HAP-1 (cell line): ENCODE measurements around the gene MICA.
"Not testable (repeated sequence)": the region's sequence is repeated elsewhere in the genome, so short reads cannot be mapped to it uniquely, and the experiment has no call there.

Experiments used
- DNase-seq, 2 experiments: peaks; one replicate each; pipeline ENCODE4 v3.0.0-alpha.2; 2016 to 2020; ENCODE audit warnings: low spot score in 2 of 2
- H3K27me3 ChIP-seq: fragments of 250-450 bp; sonication (Bioruptor Pico); 2 replicates; pipeline ENCODE4 v1.5.1; 2020; ENCODE audit warnings: low read depth, mild to moderate bottlenecking, moderate library complexity
- H3K36me3 ChIP-seq: fragments of 250-450 bp; sonication (Bioruptor Pico); replicated peaks from 2 replicates; pipeline ENCODE4 v1.5.1; 2020; ENCODE audit warnings: mild to moderate bottlenecking
- H3K4me1 ChIP-seq: fragments of 250-450 bp; sonication (Bioruptor Pico); 2 replicates; pipeline ENCODE4 v1.5.1; 2020; ENCODE audit warnings: mild to moderate bottlenecking
- H3K4me3 ChIP-seq: fragments of 250-450 bp; sonication (Bioruptor Pico); 2 replicates; pipeline ENCODE4 v1.5.1; 2020; ENCODE audit warnings: mild to moderate bottlenecking, moderate library complexity
- H3K9me3 ChIP-seq: fragments of 250-450 bp; sonication (Bioruptor Pico); 2 replicates; pipeline ENCODE4 v1.5.1; 2020; ENCODE audit warnings: mild to moderate bottlenecking, moderate library complexity
- in situ Hi-C: fragments of 300-500 bp; cut with MboI; formaldehyde crosslinking; loops from 3 replicates; pipeline ENCODE4 v1.14.3; 2020; ENCODE audit warnings: low sequenced_read_pairs, inconsistent platforms, mixed read lengths

The MICA gene

DNA sequence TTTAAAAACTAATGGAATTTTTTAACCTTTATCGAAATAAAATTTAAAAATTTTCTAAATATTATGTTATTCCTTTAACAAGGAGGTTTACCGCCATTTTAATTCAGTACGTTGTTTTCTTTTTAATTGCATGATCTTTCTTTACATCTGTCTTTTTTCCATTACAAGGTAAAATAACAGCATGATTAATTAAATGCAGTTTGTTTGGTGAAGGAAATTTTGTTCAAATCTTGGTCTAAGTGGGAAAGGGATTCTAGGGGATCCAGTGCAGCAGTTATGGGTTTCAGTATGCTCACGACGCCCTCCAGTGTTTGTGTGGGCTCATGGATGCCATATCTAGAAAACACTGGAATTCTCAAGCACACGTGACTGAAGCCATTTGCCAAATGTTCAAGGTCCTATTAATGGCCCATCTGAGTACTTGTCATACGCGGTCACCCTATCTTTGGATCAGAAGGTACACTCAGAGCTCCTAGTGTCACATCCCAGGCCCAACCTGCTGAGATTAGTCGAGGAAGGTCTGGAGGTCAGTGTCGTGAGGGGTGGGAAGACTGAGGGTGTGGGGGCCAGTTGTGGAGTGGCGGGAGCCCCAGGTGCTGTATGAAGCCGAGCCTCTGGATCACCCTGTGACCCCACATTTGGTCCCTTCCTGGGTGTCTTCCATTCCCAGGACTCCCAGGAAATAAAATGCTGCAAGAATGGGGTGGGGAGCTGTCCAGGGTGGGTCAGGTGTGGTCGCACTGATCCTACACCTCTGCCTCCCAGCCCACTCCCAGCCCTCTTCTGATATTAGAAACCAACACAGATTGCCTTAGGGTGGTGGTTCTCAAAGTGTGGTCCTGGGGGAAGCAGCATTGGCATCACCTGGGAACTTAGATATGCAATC, 14.2 kb upstream of the MICA start:
- DNase-seq, H3K4me1 ChIP-seq, in situ Hi-C loops, H3K27me3 ChIP-seq, H3K36me3 ChIP-seq, H3K4me3 ChIP-seq, H3K9me3 ChIP-seq: not testable (repeated sequence)

DNA sequence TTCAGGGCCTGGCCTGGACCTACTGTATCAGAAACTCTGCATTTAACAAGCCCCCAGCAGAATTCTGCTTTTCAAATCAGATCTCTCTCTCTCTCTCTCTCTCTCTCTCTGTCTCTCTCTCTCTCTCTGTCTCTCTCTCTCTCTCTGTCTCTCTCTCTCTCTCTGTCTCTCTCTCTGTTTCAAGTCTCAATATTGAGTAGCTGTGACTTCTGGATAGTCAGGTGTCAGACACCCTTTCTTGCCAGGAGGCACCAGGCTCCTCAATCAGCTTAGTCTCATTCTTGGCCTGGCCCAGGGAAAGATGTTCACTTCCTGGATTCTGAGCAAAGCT, 13.6 kb upstream of the MICA start:
- in situ Hi-C loops, H3K27me3 ChIP-seq, H3K9me3 ChIP-seq, H3K36me3 ChIP-seq, H3K4me3 ChIP-seq, DNase-seq, H3K4me1 ChIP-seq: not testable (repeated sequence)

DNA sequence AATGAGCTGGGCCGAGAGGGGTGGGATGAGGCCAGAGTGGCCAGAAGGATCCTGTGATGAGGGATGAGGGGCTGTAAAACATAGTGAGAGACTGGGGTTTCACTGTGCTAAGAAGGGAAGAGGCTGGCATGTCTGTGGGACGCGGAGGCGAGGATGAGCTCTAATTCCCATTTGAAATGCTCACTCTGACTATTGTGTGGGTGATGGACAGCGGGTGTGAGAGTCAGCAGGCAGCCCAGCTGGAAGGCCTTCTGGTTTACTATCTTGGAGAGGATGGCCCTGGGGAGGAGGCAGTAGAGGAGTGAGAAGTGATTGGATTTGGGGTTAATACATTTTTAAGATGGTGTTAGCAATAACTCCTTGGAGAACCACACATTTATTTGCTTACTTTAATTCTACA, 9.5 kb upstream of the MICA start:
- no peak for DNase-seq
- H3K4me1 ChIP-seq, result peaks cover 17% of the 10 kb centered on the region
- H3K4me3 ChIP-seq, result no peak overlapping the region
- H3K9me3 ChIP-seq, result no peaks in the 10 kb centered on the region
- no peaks in the 10 kb centered on the region for H3K36me3 ChIP-seq
- in situ Hi-C loops, result no loop called here
- H3K27me3 ChIP-seq, result no peaks in the 10 kb centered on the region

DNA sequence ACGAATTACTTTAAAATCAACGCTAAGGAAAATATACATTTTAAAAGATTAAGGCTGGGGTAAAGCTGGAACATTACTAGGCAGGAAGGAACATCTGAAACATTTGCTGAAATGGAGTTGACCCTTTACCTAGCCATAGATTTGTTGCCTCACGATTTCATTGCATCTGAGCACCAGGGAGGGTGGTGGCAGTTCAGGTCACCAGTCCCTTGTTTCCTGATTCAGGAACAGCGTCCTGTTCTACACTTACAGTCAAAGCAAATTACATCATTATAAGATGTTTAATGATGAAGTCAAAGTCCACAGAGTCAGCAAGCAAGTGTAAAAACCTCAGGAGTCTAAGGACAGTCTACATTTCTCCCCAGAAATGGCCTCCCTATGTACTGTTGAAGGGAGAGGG, 9.0 kb upstream of the MICA start:
- no peak for DNase-seq
- Histone ChIP-seq H3K36me3 (no peaks in the 10 kb centered on the region), H3K9me3 (no peaks in the 10 kb centered on the region), H3K4me1 (peaks cover 19% of the 10 kb centered on the region), H3K27me3 (no peaks in the 10 kb centered on the region), H3K4me3 (no peak overlapping the region)
- in situ Hi-C loops, result no loop called here

DNA sequence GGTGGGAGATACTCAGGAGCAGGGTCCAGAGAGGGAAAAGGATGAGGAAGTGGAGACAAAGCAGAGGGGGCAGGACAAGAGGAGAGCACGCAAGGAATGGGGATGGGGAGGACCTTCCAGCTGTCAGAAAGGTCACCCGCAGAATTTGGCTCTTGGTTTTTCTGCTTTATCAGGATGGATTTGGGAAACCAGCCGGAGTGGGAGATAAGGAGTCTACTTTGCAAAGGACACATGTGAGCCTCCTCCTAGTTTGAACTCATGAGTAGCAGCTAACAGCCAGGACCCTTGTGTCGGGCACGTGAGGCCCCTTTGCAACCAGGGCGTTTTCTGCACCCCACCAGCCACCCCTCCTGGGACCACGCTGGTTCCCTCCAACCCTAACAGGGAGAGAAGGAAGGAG, 7.6 kb upstream of the MICA start:
- no peak for DNase-seq
- H3K36me3 ChIP-seq, result no peaks in the 10 kb centered on the region; the same call in 1 of the 2 replicates
- in situ Hi-C loops, result no loop called here

DNA sequence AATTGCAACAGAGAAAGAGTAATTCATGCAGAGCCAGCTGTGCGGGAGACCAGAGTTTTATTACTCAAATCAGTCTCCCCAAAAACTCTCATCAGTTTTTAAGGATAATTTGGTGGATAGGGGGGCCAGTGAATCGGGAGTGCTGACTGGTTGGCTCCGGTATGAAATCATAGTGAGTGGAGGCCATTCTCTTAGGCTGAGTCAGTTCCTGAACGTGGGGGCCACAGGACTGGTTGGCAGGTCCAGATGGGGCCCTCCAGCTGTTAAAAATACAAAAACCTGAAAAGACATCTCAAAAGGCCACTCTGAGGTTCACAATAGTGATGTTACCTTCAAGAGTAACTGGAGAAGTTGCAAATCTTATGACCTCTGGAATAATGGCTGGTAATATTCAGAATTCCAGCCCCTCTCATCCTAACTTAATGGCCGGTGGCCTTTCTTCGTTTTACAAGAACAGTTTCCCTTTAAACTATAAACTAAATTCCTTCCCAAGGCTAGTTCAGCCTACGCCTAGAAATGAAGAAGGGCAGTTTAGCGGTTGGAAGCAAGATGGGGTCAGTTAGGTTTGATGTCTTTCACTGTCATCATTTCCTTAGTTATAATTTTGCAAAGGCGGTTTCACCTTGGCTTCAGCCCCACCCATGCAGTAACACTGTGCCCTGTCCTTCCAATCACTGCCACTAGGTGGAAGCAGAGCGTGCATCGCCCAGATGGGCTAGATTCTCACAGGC, 6.8 kb upstream of the MICA start:
- in situ Hi-C loops, result no loop called here
- peak overlapping the region; percentile 65; the same call in 1 of the 2 replicates for H3K4me3 ChIP-seq
- DNase-seq, result peak; percentile 77 to 92
- no peaks in the 10 kb centered on the region; the same call in 1 of the 2 replicates for H3K36me3 ChIP-seq
- no peaks in the 10 kb centered on the region for H3K27me3 ChIP-seq
- no peaks in the 10 kb centered on the region for H3K9me3 ChIP-seq
- H3K4me1 ChIP-seq, result peaks cover 26% of the 10 kb centered on the region

More for the DNA sequence above, 7.6 kb upstream of the MICA start:
- Histone ChIP-seq H3K27me3 (no peaks in the 10 kb centered on the region), H3K9me3 (no peaks in the 10 kb centered on the region), H3K4me1 (peaks cover 19% of the 10 kb centered on the region), H3K4me3 (no peak overlapping the region)

DNA sequence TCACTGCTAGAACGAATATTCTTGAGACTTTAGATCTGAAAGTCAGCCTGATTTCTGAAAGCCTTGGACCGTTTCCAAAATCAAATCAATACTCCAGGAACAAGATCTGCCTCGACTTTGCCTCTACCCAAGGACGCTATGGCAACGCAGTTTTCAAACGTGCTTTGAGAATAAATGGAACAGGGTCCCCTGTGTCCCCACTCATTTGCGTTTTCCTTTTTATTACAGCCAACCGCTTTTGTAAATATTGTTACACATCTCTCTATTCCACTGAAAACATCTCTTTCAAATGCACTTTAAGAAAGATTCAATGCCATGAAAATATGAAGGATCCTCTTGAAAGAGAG, 6.3 kb upstream of the MICA start:
- H3K27me3 ChIP-seq, in situ Hi-C loops, DNase-seq, H3K36me3 ChIP-seq, H3K9me3 ChIP-seq: not testable (repeated sequence)
- Histone ChIP-seq H3K4me3 (peak overlapping the region; percentile 65), H3K4me1 (peaks cover 32% of the 10 kb centered on the region)

DNA sequence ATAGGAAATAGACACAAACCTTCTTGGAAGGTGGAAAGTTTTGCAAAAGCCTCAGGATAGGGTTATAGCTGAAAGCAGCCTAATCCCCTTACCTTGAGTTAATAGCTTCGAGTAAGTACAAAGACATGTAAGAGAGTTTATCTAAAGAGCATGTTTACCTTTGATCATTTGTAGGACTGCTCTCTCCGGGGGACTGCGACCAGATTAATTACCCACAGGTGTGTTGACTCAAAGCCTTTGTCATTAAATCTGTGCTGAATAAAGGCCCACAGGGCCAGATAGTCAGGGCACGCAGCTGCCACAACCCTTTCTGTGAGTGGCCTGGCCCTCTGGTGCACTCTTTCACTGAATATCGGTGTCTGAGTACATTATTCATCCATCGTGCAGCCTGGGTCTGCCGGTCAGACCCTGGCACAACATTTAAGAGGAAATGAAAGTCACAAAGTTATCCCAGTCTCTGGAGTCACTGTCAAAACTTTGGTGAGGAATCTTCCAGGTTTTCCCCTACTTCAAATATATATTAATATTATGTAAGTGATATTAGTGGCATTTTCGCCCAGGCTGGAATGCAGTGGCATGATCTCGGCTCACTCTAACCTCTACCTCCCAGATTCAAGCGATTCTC, 5.4 kb upstream of the MICA start:
- peak; percentile 42 to 62 for DNase-seq
- Histone ChIP-seq H3K36me3 (no peaks in the 10 kb centered on the region; the same call in 1 of the 2 replicates), H3K9me3 (no peaks in the 10 kb centered on the region), H3K4me3 (peak overlapping the region; percentile 65), H3K27me3 (no peaks in the 10 kb centered on the region), H3K4me1 (peaks cover 41% of the 10 kb centered on the region)
- in situ Hi-C loops, result no loop called here

DNA sequence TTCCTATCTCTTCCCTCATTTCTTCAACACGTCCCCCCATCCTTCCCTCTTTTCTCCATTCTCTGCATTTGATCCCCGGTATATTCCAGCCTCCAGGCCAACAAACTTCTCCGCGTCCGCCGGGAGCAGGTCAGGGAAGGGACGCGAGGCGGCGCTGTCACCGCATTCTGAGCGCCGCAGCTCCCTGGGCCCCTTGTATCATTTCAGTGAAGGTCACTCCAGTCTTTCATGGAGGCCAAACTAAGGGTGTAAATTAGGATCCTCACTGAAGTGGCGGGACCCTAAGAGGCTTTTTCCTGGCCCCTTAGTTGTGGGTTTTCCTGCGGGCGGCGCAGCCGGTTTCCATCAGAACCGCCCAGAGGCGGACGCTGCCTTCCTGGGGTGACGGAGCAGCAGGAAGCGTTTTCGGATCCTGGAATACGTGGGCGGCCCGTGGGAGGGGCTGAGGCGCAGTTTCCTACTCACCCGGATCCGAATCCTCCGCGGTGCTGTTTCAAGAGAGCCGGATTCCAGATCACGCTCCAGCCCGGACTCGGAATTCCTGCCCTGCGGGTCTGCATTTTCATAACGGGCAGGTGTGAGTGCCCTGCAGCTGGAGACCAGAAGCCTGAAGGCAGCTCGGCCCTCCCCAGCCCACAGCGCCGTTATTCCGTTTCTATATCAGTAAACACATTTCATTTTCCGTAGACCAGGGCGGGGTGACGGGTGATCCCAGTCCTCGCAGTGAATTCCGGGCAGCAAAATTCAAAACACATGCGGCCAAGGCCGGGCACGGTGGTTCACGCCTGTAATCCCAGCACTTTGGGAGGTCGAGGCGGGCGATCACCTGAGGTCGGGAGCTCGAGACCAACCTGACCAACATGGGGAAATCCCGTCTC, 3.6 kb upstream of the MICA start:
- H3K4me1 ChIP-seq, result peaks cover 43% of the 10 kb centered on the region
- H3K9me3 ChIP-seq, result no peaks in the 10 kb centered on the region
- DNase-seq, result peak; percentile 80 to 90
- no peaks in the 10 kb centered on the region; the same call in 1 of the 2 replicates for H3K36me3 ChIP-seq
- peak overlapping the region; percentile 65 for H3K4me3 ChIP-seq
- no peaks in the 10 kb centered on the region for H3K27me3 ChIP-seq
- in situ Hi-C loops, result loop anchor here (5.0 kb wide), 1 partner anchor 42 kb away; no protein-coding TSS in a partner anchor

DNA sequence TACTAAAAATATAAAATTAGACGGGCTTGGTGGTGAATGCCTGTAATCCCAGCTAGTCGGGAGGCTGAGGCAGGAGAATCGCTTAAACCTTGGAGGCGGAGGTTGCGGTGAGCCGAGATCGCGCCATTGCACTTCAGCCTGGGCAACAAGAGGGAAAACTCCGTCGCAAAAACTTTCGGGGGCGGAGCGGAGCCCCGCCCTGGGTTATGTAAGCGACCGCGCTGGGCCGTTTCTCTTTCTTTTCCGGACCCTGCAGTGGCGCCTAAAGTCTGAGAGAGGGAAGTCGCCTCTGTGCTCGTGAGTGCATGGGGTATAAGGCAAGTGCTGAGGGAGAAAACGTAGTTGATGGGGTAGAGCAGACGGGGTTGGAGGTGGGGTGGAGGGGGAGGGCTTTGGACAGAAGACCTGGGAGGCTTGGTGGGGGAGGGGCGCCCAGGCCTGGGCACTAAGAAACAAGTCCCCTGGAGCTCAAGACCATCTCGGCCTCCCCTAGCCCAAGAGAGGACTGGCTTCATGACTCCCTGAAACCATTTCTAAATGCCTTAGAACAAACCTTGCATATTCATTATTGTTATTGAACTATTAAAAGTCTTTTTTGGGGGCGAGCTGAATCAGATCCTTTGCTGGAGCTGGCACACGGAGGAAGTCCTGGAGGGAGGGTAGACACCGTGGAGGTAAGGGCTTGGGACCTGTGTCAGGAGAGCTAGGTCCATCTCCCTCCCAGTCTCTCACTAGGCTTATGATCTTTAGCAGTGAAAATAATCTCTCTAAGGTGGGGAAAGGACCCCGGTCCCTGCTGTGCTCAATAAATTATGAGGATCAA, 2.7 kb upstream of the MICA start:
- peaks cover 45% of the 10 kb centered on the region for H3K4me1 ChIP-seq
- no peaks in the 10 kb centered on the region for H3K9me3 ChIP-seq
- H3K36me3 ChIP-seq, result no peaks in the 10 kb centered on the region; the same call in 1 of the 2 replicates
- H3K4me3 ChIP-seq, result peak overlapping the region; percentile 65
- H3K27me3 ChIP-seq, result no peaks in the 10 kb centered on the region
- in situ Hi-C loops, result loop anchor here (5.0 kb wide), 1 partner anchor 42 kb away; no protein-coding TSS in a partner anchor
- DNase-seq, result peak; percentile 45 to 81

DNA sequence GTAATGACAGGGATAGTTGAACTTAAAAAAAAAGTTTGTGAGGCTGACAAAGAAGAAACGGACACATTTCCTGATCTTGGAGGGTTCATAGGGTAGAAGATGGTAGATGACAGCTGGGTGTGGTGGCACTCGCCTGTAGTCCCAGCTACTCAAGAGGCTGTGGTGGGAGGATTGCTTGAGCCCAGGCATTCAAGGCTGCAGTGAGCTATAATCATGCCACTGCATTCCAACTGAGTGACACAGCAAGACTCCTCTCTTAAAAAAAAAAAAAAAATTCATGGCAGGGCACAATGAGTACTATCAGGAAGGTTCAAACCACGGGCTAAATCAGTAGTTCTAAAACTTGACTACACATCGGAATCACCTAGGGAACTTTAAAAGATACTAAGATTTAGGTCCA, 2.0 kb upstream of the MICA start:
- Histone ChIP-seq H3K4me1 (peaks cover 48% of the 10 kb centered on the region), H3K27me3 (no peaks in the 10 kb centered on the region), H3K36me3 (no peaks in the 10 kb centered on the region; the same call in 1 of the 2 replicates), H3K4me3 (peak overlapping the region; percentile 65), H3K9me3 (no peaks in the 10 kb centered on the region)
- in situ Hi-C loops, result loop anchor here (5.0 kb wide), 1 partner anchor 41 kb away; no protein-coding TSS in a partner anchor
- DNase-seq, result peak in 1 of 2 experiments; percentile 51
